SK-N-MC (cell line): ENCODE data around the gene SIPA1L3.

Source experiments
- EZH2 ChIP-seq: fragments of 200-600 bp; sonication (generic); IDR thresholded peaks from one replicate; pipeline ENCODE4 v1.6.1; 2017; ENCODE audit warnings: antibody characterized with exemption
- FOXP2 ChIP-seq: optimal IDR thresholded peaks from 2 replicates; pipeline ENCODE3; 2011; ENCODE audit warnings: mild to moderate bottlenecking, moderate library complexity; ENCODE audit not compliant: insufficient read depth; ENCODE audit errors: extremely low read length, control extremely low read depth
- POLR2AphosphoS5 ChIP-seq: IDR thresholded peaks from 2 replicates; pipeline ENCODE4 v1.6.1; 2012; ENCODE audit warnings: mild to moderate bottlenecking, low read depth, low read length, borderline replicate concordance

GRCh38 chr19:37906869-37907734 lies at the start of gene SIPA1L3:
- TF ChIP-seq EZH2 = no peak
- TF ChIP-seq POLR2AphosphoS5 = peak; percentile 66
- TF ChIP-seq FOXP2 = peak; percentile 37
